ENCODE data around the gene RHOB.
"Not testable (repeated sequence)": the region's sequence is repeated elsewhere in the genome, so short reads cannot be mapped to it uniquely, and the experiment has no call there.

The RHOB gene

DNA sequence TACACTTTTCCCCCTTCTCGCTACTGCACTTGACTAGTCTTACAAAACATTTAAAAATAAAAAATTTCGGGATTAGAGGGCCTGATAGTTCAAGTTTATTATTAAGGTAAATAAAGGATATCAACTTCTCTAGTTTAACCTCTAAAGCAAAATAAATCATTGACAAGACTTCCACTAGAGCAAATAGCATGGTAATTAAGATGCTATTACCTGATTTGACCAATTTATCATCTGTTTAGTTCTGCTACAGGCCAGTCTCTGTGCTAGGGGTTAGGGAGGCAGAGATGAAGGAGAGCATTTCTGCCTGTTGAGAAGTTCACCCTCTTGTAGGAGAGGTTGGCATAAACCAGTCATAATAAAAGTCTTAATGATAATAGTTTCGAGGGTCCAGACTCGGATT is 34.0 kb downstream of the RHOB start:
- no peak for DNase-seq

DNA sequence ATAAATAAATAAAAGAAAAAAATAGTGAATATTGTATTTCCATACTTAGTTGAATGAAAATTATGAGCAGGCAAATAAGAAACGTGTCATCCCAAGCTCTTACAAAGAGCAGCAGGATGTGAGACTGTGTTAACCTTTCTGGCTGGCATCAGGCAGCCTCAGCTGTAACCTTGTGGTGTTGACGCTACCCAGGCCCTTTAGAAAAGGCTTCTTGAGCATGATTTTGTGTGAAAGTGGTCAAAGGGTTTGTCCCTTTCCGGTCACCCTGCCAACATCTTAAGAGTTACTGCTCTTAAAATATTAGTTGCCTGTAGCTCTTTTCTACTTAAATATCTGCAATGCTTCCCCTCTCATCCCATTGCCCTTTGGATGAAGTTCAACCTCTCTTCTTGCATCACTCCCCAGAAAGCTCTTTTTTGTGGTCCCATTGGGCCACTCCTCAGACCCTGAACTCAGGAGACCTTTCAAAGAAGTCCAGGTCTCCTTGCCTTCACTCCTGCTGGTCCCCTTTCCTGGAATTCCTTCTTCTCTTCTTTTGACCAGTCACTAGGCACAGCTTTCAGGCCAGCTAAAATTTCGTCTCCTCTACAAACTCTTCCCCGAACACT is 35.0 kb downstream of the RHOB start:
- DNase-seq: no peak

DNA sequence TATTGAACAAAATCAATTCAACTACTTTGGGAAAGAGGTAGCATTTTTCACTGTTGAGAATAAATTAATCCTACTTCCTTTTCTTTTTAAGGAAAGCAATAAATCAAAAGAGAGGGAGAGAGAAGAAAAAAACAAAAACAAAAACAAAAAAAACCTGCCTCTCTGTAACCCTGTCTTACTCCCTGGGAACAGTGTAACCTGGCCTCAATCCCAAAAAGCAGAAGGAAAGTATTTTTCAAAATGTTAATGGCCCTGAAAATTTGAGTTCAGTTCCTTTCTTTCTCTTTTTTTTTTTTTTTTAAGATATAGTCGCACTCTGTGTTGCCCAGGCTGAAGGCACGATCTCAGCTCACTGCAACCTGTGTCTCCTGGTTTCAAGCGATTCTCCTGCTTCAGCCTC is 35.9 kb downstream of the RHOB start:
- no peak for DNase-seq

DNA sequence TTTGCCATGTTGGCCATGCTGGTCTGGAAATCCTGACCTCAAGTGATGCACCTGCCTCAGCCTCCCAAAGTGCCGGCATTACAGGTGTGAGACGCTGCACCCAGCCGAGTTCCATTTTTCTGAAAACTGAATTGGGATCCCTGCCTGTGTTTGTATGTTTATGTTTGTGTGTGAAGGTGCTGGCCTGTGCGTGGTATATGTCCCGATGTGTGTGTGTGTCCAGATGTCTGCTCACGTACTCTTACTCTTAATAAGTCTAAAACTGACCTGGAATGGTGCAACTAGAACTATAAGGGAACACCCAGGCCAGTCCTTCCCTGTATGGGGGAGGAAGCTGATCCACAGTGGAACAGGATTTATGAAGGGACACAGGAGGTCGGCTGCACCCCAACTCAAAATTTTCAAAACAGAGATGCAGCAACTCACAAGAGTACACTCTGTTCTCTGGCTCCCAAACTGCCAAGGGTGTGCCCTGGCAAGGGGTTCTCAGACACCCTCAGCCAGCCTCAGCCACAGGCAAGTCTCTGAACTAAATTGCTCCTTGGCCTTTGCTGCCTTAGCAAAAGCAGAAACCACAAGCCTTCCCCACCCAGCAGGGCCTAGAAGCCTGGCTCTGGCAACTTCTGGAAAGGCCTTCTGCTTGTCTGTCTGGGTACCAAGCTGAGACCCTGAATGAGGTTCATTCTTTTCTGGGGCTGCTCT is 36.5 kb downstream of the RHOB start:
- no peak for DNase-seq

DNA sequence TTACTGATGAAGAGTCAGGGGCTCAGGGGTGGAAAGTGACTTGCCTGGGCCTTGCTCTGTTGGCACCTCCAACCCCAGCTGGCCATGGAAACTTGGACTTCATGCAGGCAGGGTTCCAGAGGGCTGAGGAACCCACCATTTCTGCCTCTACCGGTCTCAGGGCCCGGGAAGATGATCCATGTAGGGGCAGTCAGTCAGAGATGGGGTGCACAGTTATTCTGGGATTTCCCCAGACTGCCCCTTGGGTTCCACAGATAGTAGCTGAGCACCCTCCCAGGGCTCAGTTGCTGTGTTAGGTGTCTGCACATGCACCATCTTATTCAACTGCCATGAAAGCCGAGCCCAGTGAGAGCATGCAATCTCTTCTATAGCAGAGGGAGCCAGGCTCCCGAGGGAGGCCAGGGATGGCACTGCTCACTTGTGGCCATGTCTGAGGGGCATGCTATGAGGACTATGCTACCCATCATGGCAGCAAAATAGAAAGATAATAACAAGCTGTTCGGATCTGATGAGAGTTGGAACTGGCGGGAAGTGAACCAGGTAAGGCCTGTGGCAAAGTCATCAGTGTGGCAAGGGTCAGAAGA is 37.3 kb downstream of the RHOB start:
- DNase-seq: no peak

DNA sequence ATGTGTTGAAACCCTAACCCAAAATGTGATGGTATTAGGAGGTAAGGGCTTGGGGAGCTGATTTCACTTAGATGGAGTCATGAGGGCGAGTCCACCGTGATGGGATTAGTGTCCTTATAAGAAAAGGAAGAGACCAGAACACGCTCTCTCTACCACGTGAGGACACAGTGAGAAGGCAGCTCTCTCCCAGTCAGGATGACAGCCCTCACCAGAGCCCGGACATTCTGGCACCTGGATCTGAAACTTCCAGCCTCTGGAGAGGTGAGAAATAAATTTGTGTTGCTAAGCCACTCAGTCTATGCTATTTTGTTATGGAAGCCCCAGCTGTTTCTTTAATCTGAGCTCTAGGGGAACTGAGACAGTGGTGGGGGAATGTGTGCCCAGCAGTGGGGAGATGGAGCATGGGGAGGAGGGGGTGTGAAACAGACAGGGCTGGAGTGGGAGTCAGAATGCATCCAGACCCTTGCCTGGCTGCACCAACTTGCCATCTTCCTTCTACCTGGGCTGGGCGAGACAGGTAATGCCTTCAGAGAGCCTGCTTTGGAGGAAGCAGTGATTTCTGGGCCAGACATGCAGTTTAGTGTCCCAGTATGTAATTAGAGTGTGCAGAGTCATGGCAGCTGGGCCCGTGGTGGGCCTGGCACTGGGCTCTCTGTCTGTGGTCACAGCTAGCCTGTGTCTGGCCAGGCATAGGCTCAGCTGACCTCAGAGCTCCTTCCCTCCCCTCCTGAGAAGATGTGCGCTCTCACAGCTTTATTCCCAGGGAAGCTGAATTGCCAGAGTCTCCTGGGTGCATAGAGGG is 38.1 kb downstream of the RHOB start:
- DNase-seq: no peak

DNA sequence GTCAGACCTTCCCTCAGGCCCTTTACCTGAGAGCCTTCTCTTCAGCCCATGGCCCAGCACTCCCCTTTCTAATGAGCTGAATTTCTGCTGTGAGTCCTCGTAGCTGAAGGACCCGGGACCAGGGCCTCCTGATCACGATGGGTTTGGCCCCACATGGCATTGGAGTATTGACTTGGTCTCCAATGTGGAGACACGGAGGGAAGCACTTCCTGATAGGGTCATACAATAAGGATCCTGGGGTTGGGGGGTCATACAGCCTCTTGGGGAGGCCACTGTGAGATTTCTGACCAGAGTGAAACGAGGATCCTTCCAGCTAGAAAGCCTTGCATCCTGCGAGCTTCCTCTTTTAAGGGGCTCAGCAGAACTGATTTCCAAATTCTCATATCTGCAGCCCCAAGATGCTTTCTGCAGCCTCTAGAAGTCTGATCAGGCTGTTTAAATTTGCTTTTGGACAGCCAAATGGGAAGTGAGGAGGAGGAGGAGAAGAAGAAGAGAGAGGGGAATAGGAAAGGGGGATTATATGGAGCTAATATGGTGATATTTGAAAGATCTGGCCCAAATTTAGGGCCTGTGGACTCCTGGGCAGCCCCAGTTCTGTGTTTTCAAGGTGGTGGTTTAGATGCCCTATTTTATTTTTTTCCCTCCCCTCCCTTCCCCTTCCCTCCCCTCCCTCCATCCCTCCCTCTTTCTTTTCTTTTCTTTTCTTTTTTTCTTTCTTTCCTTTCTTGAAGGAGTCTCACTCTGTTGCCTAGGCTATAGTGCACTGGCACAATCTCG is 38.9 kb downstream of the RHOB start:
- no peak for DNase-seq

DNA sequence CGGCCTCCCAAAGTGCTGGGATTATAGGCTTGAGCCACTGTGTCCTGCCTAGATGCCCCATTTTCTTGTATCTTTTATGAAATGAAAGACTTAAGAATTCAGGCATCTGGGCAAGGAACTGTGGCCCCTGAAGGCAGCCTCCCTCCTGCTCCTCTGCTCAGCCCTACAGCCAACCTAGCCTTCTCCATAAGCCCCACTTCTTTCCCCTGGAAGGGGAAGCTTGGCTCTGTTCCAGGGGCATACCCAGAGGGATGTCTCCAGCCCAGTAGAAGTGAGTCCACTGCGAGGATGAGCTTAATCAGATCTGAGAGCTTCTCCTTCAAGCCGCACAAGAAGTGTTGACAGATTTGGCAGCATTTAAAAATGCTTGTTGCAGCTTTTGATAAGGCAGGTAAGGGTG is 39.7 kb downstream of the RHOB start:
- no peak for DNase-seq

DNA sequence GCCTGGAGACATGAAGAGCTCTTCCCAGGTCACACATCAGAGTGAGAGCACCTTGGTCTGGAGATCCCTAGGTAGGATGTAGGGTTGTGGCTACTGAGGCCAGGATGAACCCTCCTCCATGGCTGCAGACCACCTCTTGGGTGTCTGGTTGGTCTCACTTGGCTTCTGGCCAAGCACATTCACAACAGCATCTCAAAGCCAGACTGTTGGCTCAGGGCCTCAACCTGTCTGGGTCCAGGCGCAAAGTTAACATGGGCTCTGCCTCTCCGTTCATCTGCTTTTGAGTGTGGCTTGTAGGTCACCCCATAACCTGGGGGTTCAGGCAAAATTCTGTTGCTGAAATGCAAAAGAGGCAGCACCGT is 40.1 kb downstream of the RHOB start:
- no peak for DNase-seq

DNA sequence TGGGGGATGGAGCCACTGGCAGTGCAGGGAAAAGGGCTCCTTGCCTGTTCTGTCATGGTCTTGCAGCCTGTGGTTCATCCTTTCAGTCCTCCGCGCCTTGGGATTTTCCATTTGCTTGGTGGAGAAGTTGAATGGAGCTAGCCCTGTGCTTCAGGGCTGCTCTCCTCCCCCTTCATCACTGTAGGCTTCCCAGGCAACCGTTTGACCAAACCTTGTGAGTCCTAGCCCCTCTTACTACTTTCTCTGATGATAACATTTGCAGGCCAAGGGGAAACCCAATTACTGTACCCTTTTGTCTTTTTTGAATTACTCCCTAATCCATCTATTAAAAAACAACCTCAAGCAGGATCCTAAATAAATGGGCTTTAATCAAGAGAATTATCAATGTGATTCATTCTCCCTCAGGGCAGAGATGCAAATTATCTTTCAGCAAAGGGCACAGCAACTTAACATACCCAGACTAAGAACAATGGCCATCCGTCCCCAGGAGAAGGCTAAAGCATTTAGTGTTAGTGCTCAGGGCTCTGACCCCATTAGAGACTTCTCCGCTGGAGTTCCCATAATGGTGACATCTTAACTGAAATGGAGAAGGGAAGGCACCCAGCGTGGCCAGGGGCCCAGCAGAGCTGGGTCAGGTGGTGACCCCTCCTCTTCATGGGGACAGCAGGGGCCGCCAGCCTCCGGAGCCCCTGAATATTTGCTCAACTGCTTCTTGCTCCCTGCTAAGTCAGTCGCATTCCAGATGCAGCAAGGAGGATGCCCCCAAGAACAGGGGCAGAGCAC is 40.7 kb downstream of the RHOB start:
- no peak for DNase-seq

DNA sequence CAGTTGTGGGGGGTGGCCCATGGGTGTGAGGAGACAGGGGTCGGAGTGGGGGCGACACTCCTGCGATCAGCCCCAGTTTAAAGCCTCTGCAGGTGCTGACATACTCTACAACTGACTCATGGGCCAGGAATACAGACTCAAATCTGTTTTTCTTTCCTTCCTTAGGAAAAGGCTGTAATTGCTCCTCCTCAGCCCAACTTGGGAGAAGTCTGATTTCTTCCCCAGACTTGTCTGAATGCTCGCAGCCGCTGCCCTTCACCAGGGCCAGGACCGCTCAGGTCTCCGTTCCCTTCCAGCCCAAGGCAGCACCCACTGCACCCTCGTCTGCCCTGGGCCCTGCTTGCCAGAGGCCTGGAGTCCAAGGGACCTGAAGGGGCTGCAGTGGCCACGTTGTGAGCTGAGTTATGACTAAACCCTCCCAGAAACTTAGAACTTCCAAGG is 41.3 kb downstream of the RHOB start:
- no peak for DNase-seq

DNA sequence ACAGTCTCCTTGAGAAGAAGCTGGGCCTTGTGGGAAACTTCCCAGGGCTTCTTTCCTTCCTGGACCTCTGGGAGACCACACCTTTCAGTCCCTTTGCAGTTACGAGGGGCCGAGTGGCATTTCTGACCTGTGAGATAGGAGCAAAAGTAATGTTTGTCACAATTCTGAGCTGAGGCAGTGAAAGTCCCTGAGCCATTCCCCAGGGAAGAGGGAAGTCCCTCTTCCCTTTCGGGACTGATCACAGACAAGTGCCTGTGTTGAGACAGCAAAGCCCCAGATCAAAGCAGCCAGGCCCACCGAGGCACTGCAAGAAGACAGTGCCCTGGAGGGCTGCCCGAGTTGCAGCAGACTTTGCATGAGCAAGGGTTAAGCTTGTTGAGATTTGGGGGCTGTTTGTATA is 41.9 kb downstream of the RHOB start:
- DNase-seq: no peak

DNA sequence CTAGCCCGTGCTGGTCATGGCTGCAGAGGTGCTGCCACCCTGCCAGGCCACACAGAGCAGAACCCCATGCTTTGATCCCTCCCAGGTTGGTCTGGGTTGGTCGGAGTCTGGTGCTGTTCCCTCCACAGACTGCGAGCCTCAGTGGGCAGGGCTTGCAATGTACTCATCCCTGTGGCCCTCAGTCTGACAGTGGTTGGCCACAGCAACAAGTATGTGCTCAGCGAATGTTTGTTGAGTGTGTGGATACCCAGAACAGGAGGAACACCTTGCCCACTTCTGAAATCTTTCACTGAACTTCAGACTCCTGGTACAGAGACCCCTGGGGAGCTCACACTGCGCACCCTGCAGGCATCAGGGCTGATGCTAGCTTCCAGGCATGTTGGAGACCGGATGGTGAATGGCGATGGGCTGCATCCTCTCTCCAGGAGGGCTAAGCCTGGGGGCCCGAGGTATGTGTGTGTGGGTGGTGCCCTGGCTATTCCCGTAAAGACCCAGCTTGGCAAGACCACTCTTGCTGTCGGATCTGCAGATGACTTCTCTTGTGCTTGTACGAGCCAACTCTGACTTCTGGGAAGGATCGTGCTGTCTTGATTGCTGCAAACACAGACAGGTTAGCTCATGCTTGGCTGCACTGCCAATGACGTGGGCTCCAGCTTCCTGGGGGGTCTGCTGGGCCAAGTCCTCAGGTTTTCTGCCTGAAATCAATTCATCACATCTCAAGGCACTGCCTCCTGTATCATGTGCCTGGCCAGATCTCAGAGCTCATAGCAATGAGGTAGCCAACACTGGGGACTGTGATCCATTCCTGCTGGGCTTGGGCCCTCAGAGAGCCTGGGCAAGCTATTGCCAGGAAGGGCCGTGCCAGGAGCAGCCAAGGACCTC is 43.7 kb downstream of the RHOB start:
- DNase-seq: no peak

DNA sequence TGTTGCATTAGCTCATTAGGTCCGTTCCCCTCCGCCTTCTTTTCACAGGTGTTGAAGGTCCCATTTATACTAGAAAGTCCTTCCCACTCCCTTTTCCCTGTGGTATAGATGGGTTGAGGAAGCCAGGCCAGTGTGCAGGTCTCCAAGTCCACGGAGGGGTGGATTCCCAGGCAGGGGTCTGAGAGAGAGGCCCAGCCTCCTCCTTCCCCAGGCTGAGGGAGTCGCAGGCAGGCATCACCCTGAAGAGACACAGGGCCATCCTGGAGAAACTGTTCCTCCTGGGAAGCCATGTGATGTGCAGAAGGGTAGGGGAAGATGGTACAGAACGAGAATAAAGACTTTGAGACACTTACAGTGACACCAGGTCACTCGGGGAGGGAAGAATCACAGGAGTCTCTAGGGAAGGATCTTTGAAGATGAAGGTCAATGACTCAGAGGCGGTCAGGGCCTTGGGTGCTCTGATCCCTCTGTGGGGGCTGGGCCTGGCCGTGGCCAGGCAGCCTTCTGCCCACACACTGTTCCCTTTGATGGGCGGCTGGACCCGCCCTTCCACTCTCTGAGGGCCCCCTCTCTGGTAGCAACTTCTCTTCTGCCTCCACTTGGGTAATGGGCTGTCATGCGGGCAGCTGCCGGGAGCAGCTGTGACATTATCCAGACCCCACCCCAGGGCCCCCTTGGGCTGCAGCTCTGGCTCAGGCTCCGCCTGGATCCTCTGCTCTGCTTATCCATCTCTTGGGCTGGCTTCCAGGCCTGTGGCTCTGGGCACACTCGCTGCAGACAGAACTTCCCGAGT is 45.1 kb downstream of the RHOB start:
- DNase-seq: no peak

DNA sequence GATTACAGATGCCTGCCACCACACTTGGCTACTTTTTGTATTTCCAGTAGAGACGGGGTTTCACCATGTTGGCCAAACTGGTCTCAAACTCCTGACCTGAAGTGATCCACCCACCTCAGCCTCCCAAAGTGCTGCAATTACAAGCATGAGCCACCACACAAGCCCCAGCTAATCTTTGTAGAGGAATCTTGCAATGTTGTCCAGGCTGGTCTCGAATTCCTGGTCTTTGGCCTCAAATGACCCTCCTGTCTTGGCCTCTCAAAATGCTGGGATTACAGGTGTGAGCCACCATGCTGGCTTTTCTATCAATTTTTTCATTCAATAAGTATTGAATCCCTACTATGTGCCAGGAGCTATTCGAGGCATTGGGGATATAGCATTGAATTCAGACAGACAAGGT is 46.2 kb downstream of the RHOB start:
- DNase-seq: not testable (repeated sequence)

DNA sequence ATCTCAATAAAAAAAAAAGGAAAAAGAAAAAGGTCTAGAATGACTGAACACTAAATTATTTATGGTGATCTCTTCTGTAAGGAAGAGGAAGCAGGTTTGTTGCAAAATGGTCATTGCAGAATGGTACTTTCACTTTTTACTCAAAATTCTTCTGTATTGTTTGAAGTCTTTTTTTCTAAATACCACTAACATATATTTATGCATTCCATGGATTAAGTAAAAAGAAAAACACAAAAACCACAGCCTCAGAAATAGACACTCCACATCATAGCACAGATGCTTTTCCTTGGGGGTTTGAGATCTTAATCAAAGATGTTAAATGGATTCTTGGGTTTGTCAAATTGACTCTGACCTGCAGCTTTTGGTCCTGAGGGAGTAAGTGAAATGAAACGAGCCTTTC is 47.4 kb downstream of the RHOB start:
- no peak for DNase-seq

DNA sequence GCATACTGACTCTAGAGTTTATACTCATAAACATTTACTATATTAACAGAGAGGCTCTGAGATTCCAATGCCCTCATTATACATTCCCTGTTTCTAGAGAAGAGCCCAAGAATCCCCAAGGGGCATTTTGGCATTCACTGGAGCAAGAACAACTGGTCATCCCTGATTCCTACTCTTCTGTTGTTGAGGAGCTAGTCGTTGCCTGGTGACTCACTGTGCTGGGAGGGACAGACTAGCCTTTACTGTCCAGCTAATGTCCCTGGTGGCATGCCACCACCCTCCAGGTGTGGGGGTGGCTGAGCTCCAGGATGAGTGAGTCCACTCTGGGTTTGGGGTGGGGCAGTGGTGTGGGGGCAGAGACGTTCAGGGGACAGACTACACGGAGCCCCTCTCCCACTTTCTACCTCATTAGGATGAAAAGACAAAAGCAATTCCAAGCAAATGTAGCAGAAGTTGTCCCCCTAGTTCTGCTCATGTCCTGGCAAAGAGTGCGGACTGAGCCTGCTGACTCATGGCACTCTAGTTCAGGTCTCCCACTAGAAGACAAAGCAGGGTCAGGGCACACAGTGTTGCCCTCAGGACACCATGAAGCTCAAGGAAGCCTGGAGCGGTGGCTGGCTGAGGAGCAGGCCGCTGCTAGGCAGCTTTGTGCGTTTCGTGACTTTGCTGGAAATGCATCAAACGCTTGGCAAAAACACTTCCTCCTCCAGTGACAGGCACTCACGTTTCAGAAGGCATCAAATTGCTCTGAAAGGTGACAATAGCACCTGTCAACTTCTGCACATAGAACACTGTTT is 49.4 kb downstream of the RHOB start:
- no peak for DNase-seq

DNA sequence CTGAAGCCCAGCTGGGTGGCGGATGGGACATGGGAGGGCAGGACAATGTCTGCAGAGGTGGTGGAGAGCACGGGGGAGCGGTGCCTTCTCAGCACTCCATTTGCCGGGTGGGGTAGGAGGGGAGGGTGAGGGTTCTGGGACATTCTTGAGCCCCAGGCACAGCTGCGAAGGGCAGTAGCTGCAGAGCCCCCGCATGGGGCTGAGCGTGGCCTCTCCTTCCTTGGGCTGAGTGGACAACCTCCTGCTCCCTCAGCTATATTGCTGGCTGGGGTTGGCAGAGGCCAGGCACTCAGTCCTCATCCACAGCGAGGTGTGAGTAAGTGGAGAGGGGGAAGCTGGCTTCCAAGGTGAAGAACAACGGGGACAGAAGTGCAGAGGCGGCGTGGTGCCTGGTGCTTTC is 50.1 kb downstream of the RHOB start:
- no peak for DNase-seq
